ENCODE data around the gene C9orf50.

C9orf50 gene

GRCh38 chr9:129609486-129610212 lies 11.3 kb downstream of the C9orf50 start (continued):
- TF ChIP-seq ZFHX2 (tag by site-specific recombination; conservative IDR thresholded peaks at IDR 0.05) (peak; percentile 64), SCRT2 (tag by site-specific recombination; IDR thresholded peaks at IDR 0.05) (no peak), ZFP3 (tag by site-specific recombination; IDR thresholded peaks at IDR 0.05; ENCODE audit: low read depth) (no peak), WT1 (tag by site-specific recombination; IDR thresholded peaks at IDR 0.05) (no peak), ZNF335 (tag by site-specific recombination; conservative IDR thresholded peaks at IDR 0.05) (peak; percentile 61), SP7 (tag by site-specific recombination; IDR thresholded peaks at IDR 0.05) (no peak), ZNF704 (tag by site-specific recombination; IDR thresholded peaks at IDR 0.05) (no peak), KLF9 (tag by site-specific recombination; IDR thresholded peaks at IDR 0.05; ENCODE audit: low read depth) (peak; percentile 47; the same call in 1 of the 2 replicates), PRDM2 (tag by site-specific recombination; IDR thresholded peaks at IDR 0.05; ENCODE audit: borderline replicate concordance) (no peak), ZNF202 (tag by site-specific recombination; IDR thresholded peaks at IDR 0.05; ENCODE audit: borderline replicate concordance) (no peak)

- no peaks in the 10 kb centered on the region for H3K9me3 ChIP-seq (ENCODE audit: control insufficient read depth, insufficient read depth, low read depth, low read length)
- no peaks in the 10 kb centered on the region; the same call in 1 of the 2 replicates for H3K4me1 ChIP-seq (ENCODE audit: control insufficient read depth, insufficient read depth, low read length)
- no peak overlapping the region for H3K4me3 ChIP-seq (ENCODE audit: low read depth, low read length)
- no peaks in the 10 kb centered on the region for H3K36me3 ChIP-seq (ENCODE audit: control insufficient read depth in 2 of 2, insufficient read depth in 1 of 2, low read length in 2 of 2)
- no peak overlapping the region for H3K27ac ChIP-seq (ENCODE audit: extremely low read depth, low read depth, low read length)
- POLR2A ChIA-PET, result interaction anchor here (0.7 to 2.5 kb wide), 6 partner anchors 8 to 436 kb away, joined by 3 to 14 read pairs (median 4); partner anchors contain the start of gene IER5L
- CTCF ChIA-PET, result interaction anchor here (0.7 to 3.8 kb wide), 14 partner anchors 9 to 478 kb away, joined by 3 to 22 read pairs (median 4); partner anchors contain the start of gene C9orf50
- TF ChIP-seq ZNF280D (tag by site-specific recombination; IDR thresholded peaks at IDR 0.05), result no peak
- TF ChIP-seq ZNF658 (tag by site-specific recombination; IDR thresholded peaks at IDR 0.05), result no peak
- no peak for TF ChIP-seq ZNF660 (tag by site-specific recombination; IDR thresholded peaks at IDR 0.05)
- no peak for TF ChIP-seq WT1 (tag by site-specific recombination; IDR thresholded peaks at IDR 0.05)
- TF ChIP-seq ZNF600 (tag by site-specific recombination; IDR thresholded peaks at IDR 0.05), result 0 out of 2 replicates have a peak, but pooled peaks have one; percentile 32
- no peak for TF ChIP-seq ZNF140 (tag by site-specific recombination; IDR thresholded peaks at IDR 0.05)
- 0 out of 2 replicates have a peak, but pooled peaks have one; percentile 29 for TF ChIP-seq HIC1 (tag by site-specific recombination; IDR thresholded peaks at IDR 0.05)
- TF ChIP-seq ZNF16 (tag by site-specific recombination; IDR thresholded peaks at IDR 0.05; ENCODE audit: low read depth), result no peak
- no peak for TF ChIP-seq GLI2 (tag by site-specific recombination; IDR thresholded peaks at IDR 0.05; ENCODE audit: borderline replicate concordance, low read depth)
Measured at GRCh38 chr9:129608561-129609481, 12.1 kb downstream of the C9orf50 start.
